CD4-positive, alpha-beta T cell (primary cell): ENCODE data around the gene SETD3. TPM values are rescaled to one million over a fixed set of nuclear protein-coding genes. Genes with fewer than 3 reads are reported as not detected.

ENCODE experiments used
- ATAC-seq: fragments of 200-7000 bp; cut with Tn5 transposase; one replicate; pipeline ENCODE4 v1.10.0; 2022; ENCODE audit warnings: mild to moderate bottlenecking; ENCODE audit not compliant: poor library complexity
- CTCF ChIA-PET: fragments of 350-600 bp; sonication (Branson Sonifier 250); formaldehyde crosslinking; loops from one replicate; lab custom pipeline; 2021; ENCODE audit warnings: antibody characterized with exemption, inconsistent platforms; lab: Charles Lee
- POLR2A ChIA-PET: fragments of 350-600 bp; sonication (Branson Sonifier 250); formaldehyde crosslinking; loops from one replicate; lab custom pipeline; 2021; ENCODE audit warnings: antibody characterized with exemption, inconsistent platforms; lab: Charles Lee
- DNase-seq, 14 experiments: peaks; one replicate each; pipeline ENCODE4 v3.0.0-alpha.2; 2013 to 2020; ENCODE audit warnings: mixed read lengths in 2 of 14
- H3K27ac ChIP-seq, 2 donors: one replicate each; pipeline versions ENCODE4 v1.5.1 to v1.7.0; 2013; ENCODE audit warnings: low read length in 2 of 2, low read depth in 1 of 2, mild to moderate bottlenecking in 1 of 2
- H3K27me3 ChIP-seq, 2 experiments: 1 replicate in 1 of 2; 2 replicates in 1 of 2; pipeline versions ENCODE4 v1.6.1 to v1.7.0; 2013; ENCODE audit warnings: low read length in 2 of 2, control low read depth in 1 of 2, mild to moderate bottlenecking in 1 of 2, moderate library complexity in 1 of 2; ENCODE audit not compliant: insufficient read depth in 2 of 2, control insufficient read depth in 1 of 2
- H3K36me3 ChIP-seq: one replicate; pipeline ENCODE4 v1.6.1; 2013; ENCODE audit warnings: low read length, control low read depth; ENCODE audit not compliant: insufficient read depth
- H3K4me1 ChIP-seq: one replicate; pipeline ENCODE4 v1.6.1; 2013; ENCODE audit warnings: low read length, control low read depth; ENCODE audit not compliant: insufficient read depth
- H3K4me3 ChIP-seq: one replicate; pipeline ENCODE4 v1.5.1; 2013; ENCODE audit warnings: mild to moderate bottlenecking, low read length, moderate library complexity
- H3K9me3 ChIP-seq, 2 experiments: 1 replicate in 1 of 2; 2 replicates in 1 of 2; pipeline versions ENCODE4 v1.6.1 to v1.7.0; 2013; ENCODE audit warnings: low read length in 2 of 2, mild to moderate bottlenecking in 2 of 2, control low read depth in 1 of 2, moderate library complexity in 1 of 2; ENCODE audit not compliant: control insufficient read depth in 1 of 2, insufficient read depth in 1 of 2
- H3K27ac Mint-ChIP-seq: one replicate; pipeline ENCODE4 v1.8.0; 2020; ENCODE audit warnings: mixed read lengths
- H3K27me3 Mint-ChIP-seq: one replicate; pipeline ENCODE4 v1.8.0; 2021; ENCODE audit warnings: mixed read lengths
- H3K36me3 Mint-ChIP-seq: one replicate; pipeline ENCODE4 v1.8.0; 2021; ENCODE audit warnings: low read depth, mixed read lengths
- H3K4me1 Mint-ChIP-seq: one replicate; pipeline ENCODE4 v1.8.0; 2021; ENCODE audit warnings: low read depth, mixed read lengths
- H3K4me3 Mint-ChIP-seq: one replicate; pipeline ENCODE4 v1.8.0; 2020; ENCODE audit warnings: mild to moderate bottlenecking, mixed read lengths
- H3K9me3 Mint-ChIP-seq: one replicate; pipeline ENCODE4 v1.8.0; 2020; ENCODE audit warnings: mixed read lengths
- CTCF ChIP-seq: fragments of 200-600 bp; IDR thresholded peaks from one replicate; pipeline ENCODE4 v1.8.0; 2022; ENCODE audit warnings: antibody characterized with exemption, mild to moderate bottlenecking
- intact Hi-C, 2 experiments: fragments of 100-400 bp; cut with DNase I in 1 of 2; cut with micrococcal nuclease in 1 of 2; formaldehyde crosslinking; loops; one replicate each; pipeline versions ENCODE4 v1.15.1 to v1.9.0; 2023 to 2025; cut with DNase I, micrococcal nuclease
- total RNA-seq, 174 experiments: library from RNA in 2 of 174; stranded (reverse) in 2 of 174; gene quantifications; one replicate each; pipeline ENCODE4 v1.2.3 and lab custom pipeline; 2021 to 2026

SETD3 gene
- total RNA-seq, 2 experiments from 2014 or later, result 46.1 to 51.4 TPM

- no peak for DNase-seq
- Mint-ChIP-seq H3K4me1 (peaks cover 68% of the 10 kb centered on the region), H3K27ac (peak overlapping the region; percentile 64), H3K4me3 (no peak overlapping the region), H3K36me3 (peaks cover 77% of the 10 kb centered on the region), H3K9me3 (no peaks in the 10 kb centered on the region), H3K27me3 (no peaks in the 10 kb centered on the region)
- no peak for TF ChIP-seq CTCF
- H3K4me3 ChIP-seq, result no peak overlapping the region
- H3K27me3 ChIP-seq, result no peaks in the 10 kb centered on the region
- H3K4me1 ChIP-seq, result peaks cover 39% of the 10 kb centered on the region
- peaks cover 24% of the 10 kb centered on the region for H3K36me3 ChIP-seq
- POLR2A ChIA-PET, result no interaction called here
- H3K9me3 ChIP-seq, result no peaks in the 10 kb centered on the region
- no peak for ATAC-seq
- CTCF ChIA-PET, result no interaction called here
- intact Hi-C loops, result no loop called here
- peak overlapping the region in 1 of 2 donors; percentile 7 for H3K27ac ChIP-seq
Observed at GRCh38 chr14:99437706-99438105, 43.0 kb downstream of the SETD3 start.

GRCh38 chr14:99436247-99437180 is 44.1 kb downstream of the SETD3 start:
- CTCF ChIA-PET, result no interaction called here
- Mint-ChIP-seq H3K4me3 (peak overlapping the region; percentile 17), H3K4me1 (peaks cover 56% of the 10 kb centered on the region), H3K27me3 (no peaks in the 10 kb centered on the region), H3K9me3 (no peaks in the 10 kb centered on the region), H3K27ac (peak overlapping the region; percentile 64), H3K36me3 (peaks cover 77% of the 10 kb centered on the region)
- POLR2A ChIA-PET, result interaction anchor here (2.3 kb wide), 1 partner anchor 44 kb away, joined by 7 read pairs; the partner anchor contains the start of genes CCNK and SETD3
- no peaks in the 10 kb centered on the region for H3K9me3 ChIP-seq
- TF ChIP-seq CTCF, result no peak
- intact Hi-C loops, result no loop called here
- no peak overlapping the region for H3K4me3 ChIP-seq
- H3K36me3 ChIP-seq, result peaks cover 21% of the 10 kb centered on the region
- H3K27me3 ChIP-seq, result no peaks in the 10 kb centered on the region
- H3K27ac ChIP-seq, result peak overlapping the region in 1 of 2 donors; percentile 49
- peak; percentile 44 for ATAC-seq
- peaks cover 31% of the 10 kb centered on the region for H3K4me1 ChIP-seq
- DNase-seq, result peak in 1 of 14 experiments; percentile 60

GRCh38 chr14:99435327-99435726 is 45.3 kb downstream of the SETD3 start:
- Histone ChIP-seq H3K4me1 (peaks cover 33% of the 10 kb centered on the region), H3K27ac (no peak overlapping the region), H3K4me3 (no peak overlapping the region), H3K9me3 (no peaks in the 10 kb centered on the region), H3K27me3 (no peaks in the 10 kb centered on the region), H3K36me3 (peaks cover 18% of the 10 kb centered on the region)
- Mint-ChIP-seq H3K36me3 (peaks cover 77% of the 10 kb centered on the region), H3K4me3 (no peak overlapping the region), H3K27ac (peak overlapping the region; percentile 64), H3K4me1 (peaks cover 58% of the 10 kb centered on the region), H3K9me3 (no peaks in the 10 kb centered on the region), H3K27me3 (no peaks in the 10 kb centered on the region)
- ATAC-seq, result no peak
- DNase-seq, result no peak
- TF ChIP-seq CTCF, result no peak
- ChIA-PET CTCF (no interaction called here), POLR2A (interaction anchor here (0.6 to 2.3 kb wide), 2 partner anchors 45 to 159 kb away, joined by 3 to 7 read pairs; partner anchors contain the start of genes CCNK and SETD3)
- intact Hi-C loops, result no loop called here
